ENCODE measurements around the gene HNRNPU.
A peak's percentile ranks its signal among the peaks of the same experiment; 100 is the strongest.
"Not testable (repeated sequence)": the region's sequence is repeated elsewhere in the genome, so short reads cannot be mapped to it uniquely, and the experiment has no call there.

The HNRNPU gene

DNA sequence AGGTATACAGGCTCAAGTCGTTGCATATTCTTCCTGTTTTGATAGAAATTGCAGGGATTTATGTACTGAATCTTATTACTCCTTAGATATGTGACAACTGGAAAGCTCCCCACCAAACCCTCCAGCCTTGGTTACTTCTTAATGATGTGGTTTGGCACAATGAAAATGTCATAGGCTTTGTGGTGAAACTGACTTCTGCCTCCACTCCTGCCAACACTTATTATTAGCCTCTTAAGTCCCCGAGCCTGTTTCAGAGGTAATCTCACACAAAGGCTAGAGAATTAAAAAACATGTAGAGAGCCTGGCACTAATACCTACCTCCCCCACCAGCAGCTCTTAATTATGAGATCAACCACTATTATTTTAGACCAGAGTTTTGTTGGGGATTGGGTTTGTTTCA, 24.7 kb downstream of the HNRNPU start:
- no peak for DNase-seq

DNA sequence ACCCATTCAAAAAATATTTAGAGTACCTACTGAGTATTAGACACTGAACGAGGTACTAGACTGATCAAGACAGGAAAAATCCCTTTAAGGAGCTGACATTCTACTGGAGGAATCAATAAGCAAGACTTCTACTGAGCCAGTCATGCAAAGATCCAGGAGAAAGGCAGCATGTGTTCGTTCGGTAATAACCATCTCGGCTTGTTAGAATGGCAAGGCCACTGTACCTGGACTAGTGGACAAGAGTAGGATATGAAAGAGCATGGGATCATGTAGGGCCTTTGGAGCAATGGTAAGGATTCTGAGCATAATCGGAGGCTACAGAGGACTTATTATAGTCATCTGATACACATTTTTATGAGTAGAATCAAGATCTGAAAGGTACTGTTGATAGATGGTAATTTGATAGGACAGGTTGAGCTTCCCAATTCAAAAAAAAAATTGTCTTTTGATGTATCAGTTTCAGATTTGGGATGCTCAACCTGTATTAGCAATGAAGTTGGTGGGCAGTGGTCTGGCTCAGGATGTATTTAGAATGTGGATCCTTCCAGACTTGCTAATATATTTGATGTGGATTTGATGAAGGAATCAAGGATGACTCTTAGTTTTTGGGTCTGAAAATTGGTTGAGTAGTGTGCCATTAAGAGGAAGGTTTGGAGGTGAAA, 26.6 kb downstream of the HNRNPU start:
- no peak for DNase-seq

- DNase-seq, result no peak
Measured at GRCh38 chr1:244836584-244836983, 27.8 kb downstream of the HNRNPU start.

GRCh38 chr1:244836135-244836521, 28.2 kb downstream of the HNRNPU start:
- DNase-seq, result no peak

GRCh38 chr1:244835276-244836134, 28.8 kb downstream of the HNRNPU start, which contains the start of gene COX20:
TSS of gene COX20 (plus strand) at chr1:244835658. CDS start at chr1:244835715, 57 bp downstream.
- peak; percentile 96 for DNase-seq

GRCh38 chr1:244834543-244835275, 29.6 kb downstream of the HNRNPU start:
- no peak for DNase-seq

DNA sequence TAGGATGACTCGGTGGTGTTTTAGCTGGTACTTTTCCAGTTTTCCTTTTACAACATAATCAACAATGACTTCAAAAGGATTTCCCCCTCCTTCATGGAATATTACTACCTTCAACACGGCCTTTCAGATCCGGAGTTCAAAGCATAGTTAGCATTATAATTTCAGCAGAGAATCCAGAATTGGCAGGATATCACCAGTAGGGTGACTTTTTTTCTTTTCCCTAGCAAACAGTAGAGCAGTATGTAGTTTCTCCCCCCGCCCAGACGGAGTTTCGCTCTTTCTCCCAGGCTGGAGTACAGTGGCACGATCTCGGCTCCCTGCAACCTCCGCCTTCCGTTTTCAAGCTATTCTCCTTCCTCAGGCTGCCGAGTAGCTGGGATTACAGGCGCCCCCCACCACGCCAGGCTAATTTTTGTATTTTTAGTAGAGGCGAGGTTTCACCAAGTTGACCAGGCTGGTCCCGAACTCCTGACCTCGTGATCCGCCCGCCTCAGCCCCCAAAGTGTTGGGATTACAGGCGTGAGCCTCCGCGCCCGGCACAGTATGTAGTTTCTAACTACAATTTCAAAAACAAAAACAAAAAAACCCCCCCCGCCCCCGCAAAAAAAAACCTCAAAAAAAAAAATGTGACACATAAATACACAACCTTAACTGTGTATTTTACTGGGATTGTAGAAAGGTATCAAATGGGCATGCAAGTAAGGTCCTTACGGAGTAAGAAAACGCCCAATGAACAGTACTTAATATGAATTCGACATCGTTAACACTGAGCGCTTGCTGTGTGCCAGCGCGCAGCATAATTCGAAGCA, 30.4 kb downstream of the HNRNPU start:
- DNase-seq, result peak; percentile 77

GRCh38 chr1:244833260-244833659, 31.1 kb downstream of the HNRNPU start:
- DNase-seq, result not testable (repeated sequence)

GRCh38 chr1:244830639-244831038, 33.7 kb downstream of the HNRNPU start:
- DNase-seq, result no peak

DNA sequence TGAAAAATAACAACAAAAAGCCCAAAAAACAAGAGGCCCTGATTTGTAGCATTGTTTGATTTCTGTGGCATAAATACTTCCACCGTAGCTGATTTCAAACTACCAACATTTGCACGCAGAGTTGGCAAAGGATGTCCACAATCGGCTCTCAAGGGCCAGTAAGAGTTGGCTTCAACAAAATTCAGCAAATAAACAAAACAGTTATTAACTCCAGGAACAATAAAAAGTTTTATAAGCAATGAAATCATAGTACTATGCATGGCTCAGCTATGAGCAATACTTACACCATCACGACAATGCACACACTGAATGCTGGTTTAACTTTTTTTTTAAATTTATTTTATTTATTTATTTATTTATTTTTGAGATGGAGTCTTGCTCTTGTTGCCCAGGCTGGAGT, 37.6 kb downstream of the HNRNPU start:
- DNase-seq, result no peak

GRCh38 chr1:244822878-244823277, 41.5 kb downstream of the HNRNPU start:
- no peak for DNase-seq

GRCh38 chr1:244821134-244821533, 43.2 kb downstream of the HNRNPU start:
- no peak for DNase-seq

DNA sequence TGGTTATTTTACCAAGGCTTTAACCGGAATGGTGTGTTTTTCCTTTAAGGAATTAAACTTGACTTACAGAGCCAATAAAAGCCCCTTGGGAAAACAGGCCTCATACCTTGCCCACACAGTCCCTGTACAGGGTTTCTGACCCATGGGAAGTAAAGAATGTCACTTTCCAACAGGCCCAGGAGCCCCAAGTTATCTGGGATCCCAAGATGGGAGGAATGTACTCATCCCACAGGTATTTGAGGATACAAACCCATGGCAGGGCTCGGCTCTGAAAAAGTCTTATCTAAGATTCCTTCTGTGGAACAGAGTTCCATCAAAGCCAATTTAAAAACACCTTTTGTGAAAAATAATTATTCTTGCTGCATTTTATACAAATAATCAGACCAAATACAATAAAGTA, 44.2 kb downstream of the HNRNPU start:
- DNase-seq, result no peak

- DNase-seq, result no peak
Measured at GRCh38 chr1:244817415-244817894, 46.9 kb downstream of the HNRNPU start.

- DNase-seq, result no peak
Measured at GRCh38 chr1:244815600-244816099, 48.7 kb downstream of the HNRNPU start.

DNA sequence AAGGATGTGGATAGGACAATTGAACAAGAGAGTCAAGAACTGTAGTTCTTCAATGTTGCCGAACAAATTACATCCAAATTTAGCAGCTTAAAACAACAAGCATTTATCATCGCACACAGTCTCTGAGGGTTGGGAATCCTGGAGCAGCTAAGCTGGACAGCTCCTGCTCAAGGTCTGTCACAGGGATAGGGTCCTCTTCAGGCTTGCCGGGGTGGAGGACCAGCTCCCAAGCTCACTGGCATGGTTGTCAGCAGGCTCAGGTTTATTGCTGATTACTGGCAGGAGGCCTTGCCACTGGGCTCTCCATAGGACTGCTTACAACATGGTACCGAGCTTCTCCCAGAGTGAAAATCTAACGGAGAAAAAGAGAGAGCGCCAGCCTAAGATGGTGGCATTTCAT, 51.0 kb downstream of the HNRNPU start:
- DNase-seq, result no peak

DNA sequence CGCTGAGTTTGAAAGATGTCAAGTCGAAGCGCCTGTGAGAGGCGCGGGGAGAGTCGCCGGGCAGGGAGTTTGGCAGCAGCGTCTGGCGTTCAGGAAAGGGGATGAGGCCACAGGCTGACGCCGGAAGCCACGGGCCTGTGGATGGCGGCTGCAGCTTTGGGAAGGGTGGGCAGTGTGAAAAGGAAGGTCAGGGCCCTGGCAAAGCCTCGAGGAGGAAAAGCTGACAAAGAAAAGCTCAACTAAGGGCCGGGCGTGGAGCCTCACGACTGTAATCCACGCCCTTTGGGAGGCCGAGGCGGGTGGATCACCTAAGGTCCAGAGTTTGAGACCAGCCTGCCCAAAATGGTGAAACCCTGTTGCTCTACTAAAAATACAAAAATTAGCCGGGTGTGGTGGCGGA, 54.1 kb downstream of the HNRNPU start:
- no peak for DNase-seq

GRCh38 chr1:244807138-244807537, 57.2 kb downstream of the HNRNPU start:
- no peak for DNase-seq

DNA sequence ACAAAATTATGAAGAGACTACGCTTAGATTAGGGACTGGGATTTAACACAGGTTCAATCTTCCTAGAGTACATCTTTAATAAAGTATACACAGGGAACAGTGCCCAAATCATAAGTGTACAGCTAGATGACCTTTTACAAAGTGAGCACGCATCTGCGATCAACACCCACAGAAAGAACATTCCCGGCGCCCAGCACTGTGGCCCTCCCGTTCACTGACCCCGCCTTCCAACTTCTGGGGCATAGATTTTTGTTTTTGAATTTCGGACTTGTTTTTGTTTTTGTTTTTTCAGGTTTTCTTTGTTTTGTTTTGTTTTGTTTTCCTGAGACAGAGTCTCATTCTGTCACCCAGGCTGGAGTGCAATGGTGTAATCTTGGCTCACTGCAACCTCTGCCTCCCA, 59.5 kb downstream of the HNRNPU start:
- DNase-seq, result no peak

DNA sequence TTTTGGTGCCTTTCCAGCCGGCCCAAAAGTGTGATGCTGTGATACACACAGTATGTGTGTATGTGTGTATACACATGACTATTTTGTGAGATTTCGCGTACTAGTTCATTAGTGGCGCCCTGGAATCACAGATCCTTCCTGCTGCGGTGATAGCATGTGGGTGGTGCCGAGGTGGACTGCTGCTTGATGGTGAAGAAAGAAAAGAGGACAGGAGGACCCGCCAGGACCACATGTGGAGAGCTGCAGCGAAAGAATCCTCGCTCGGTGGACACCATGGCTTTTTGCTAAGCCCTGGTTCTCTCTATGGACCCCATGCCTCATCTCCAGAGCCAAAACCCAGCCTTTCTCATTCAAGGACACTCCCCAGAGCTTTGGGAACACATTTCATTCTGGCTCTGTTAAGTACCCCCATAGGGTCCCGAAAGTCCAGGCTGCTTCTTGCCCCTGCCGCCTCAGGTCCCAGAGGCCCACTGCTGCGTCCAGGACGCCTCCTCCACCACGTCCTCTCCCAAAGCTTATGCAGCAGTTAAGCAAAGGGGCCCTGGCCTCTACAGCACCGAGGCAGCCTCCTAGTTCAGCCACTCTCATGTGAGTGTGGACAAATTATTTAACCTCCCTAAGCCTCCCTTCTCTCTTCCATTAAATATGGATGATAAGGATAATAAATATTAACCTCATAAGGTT, 61.6 kb downstream of the HNRNPU start:
- no peak for DNase-seq

- no peak for DNase-seq
Measured at GRCh38 chr1:244802041-244802440, 62.3 kb downstream of the HNRNPU start.

DNA sequence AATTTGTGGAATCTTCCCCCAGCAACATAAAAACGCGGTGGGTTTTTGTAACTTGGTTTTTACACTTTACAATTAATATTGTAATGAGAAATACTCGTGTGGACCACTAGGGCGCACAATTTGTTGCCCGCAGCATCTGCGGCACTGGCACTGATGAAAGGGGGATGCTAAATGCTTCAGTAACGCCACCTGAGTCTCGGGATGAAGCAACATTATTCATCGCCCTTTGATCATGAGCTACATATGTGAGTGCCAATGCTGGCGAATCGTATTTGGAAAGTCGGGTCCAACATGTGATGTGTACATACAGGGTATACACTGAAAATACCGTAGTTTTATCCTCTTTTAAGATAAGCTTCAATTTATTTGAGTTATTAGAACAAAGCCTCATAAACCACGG, 63.1 kb downstream of the HNRNPU start:
- no peak for DNase-seq
